ENCODE measurements around the gene PIGT. TPM values are rescaled to one million over a fixed set of nuclear protein-coding genes. Genes with fewer than 3 reads are reported as not detected.
A peak's percentile ranks its signal among the peaks of the same experiment; 100 is the strongest.

The PIGT gene
- total and polyA plus RNA-seq, 2 experiments from 2014 or later: 48.4 to 63.1 TPM

DNA sequence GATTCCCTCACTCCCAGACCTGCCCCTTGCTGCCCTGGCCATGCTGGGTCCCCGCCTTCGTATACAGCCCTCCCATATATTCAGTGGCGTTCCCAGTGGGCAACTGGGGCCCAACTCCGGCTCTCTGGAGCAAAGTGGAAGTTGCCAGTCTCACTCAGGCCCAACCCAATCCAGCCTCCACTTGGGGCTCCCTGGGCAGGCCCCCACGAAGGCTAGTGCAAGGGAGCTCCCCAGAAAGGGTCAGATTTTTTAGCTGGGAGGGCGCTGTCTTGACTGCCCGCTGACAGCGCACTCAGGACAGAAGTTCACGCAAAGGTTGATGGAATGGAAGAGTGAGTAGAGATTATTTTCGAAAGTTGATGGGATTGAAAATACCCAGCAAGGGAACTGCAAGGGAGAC is 43.7 kb upstream of the PIGT start:
- Histone ChIP-seq H3K27ac (ENCODE audit: low read depth) (no peak overlapping the region), H3K4me3 (peak overlapping the region; percentile 64; the same call in 1 of the 2 replicates), H3K4me2 (peak overlapping the region; percentile 75), H3F3A (replicated peaks; ENCODE audit: low read depth) (no peaks in the 10 kb centered on the region), H3K9me2 (ENCODE audit: insufficient read depth) (no peaks in the 10 kb centered on the region), H3K36me3 (ENCODE audit: insufficient read depth) (no peaks in the 10 kb centered on the region), H3K79me2 (replicated peaks; ENCODE audit: insufficient read depth) (no peaks in the 10 kb centered on the region), H3K27me3 (ENCODE audit: insufficient read depth) (peaks cover 18% of the 10 kb centered on the region), H4K20me1 (replicated peaks; ENCODE audit: insufficient read depth) (no peaks in the 10 kb centered on the region), H2AFZ (peak overlapping the region; percentile 64; the same call in 1 of the 2 replicates), H3K4me1 (ENCODE audit: insufficient read depth) (peaks cover 7% of the 10 kb centered on the region; the same call in 1 of the 2 replicates)
- TF ChIP-seq STAT1 (IDR thresholded peaks at IDR 0.05; ENCODE audit: unreplicated experiment) (no peak), EZH2 (IDR thresholded peaks at IDR 0.05; ENCODE audit: low read depth, unreplicated experiment) (no peak), ZNF114 (CRISPR knock-in tag; IDR thresholded peaks at IDR 0.05) (no peak), JUNB (IDR thresholded peaks at IDR 0.05; ENCODE audit: unreplicated experiment) (no peak), ZNF331 (CRISPR knock-in tag; IDR thresholded peaks at IDR 0.05; ENCODE audit: low read depth) (no peak), CREB1 (CRISPR knock-in tag; IDR thresholded peaks at IDR 0.05; ENCODE audit: low read depth) (no peak), NANOG (IDR thresholded peaks at IDR 0.05; ENCODE audit: borderline replicate concordance) (no peak), EZH2phosphoT487 (IDR thresholded peaks at IDR 0.05; ENCODE audit: unreplicated experiment) (no peak), POLR2AphosphoS5 (IDR thresholded peaks at IDR 0.05; ENCODE audit: low read depth) (no peak)
- TF ChIP-seq, protein P1, sequence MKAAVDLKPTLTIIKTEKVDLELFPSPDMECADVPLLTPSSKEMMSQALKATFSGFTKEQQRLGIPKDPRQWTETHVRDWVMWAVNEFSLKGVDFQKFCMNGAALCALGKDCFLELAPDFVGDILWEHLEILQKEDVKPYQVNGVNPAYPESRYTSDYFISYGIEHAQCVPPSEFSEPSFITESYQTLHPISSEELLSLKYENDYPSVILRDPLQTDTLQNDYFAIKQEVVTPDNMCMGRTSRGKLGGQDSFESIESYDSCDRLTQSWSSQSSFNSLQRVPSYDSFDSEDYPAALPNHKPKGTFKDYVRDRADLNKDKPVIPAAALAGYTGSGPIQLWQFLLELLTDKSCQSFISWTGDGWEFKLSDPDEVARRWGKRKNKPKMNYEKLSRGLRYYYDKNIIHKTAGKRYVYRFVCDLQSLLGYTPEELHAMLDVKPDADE (IDR thresholded peaks at IDR 0.05): no peak
- TF ChIP-seq, protein P2, sequence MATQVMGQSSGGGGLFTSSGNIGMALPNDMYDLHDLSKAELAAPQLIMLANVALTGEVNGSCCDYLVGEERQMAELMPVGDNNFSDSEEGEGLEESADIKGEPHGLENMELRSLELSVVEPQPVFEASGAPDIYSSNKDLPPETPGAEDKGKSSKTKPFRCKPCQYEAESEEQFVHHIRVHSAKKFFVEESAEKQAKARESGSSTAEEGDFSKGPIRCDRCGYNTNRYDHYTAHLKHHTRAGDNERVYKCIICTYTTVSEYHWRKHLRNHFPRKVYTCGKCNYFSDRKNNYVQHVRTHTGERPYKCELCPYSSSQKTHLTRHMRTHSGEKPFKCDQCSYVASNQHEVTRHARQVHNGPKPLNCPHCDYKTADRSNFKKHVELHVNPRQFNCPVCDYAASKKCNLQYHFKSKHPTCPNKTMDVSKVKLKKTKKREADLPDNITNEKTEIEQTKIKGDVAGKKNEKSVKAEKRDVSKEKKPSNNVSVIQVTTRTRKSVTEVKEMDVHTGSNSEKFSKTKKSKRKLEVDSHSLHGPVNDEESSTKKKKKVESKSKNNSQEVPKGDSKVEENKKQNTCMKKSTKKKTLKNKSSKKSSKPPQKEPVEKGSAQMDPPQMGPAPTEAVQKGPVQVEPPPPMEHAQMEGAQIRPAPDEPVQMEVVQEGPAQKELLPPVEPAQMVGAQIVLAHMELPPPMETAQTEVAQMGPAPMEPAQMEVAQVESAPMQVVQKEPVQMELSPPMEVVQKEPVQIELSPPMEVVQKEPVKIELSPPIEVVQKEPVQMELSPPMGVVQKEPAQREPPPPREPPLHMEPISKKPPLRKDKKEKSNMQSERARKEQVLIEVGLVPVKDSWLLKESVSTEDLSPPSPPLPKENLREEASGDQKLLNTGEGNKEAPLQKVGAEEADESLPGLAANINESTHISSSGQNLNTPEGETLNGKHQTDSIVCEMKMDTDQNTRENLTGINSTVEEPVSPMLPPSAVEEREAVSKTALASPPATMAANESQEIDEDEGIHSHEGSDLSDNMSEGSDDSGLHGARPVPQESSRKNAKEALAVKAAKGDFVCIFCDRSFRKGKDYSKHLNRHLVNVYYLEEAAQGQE (IDR thresholded peaks at IDR 0.05; ENCODE audit: unreplicated experiment): no peak
- TF ChIP-seq, protein P3, sequence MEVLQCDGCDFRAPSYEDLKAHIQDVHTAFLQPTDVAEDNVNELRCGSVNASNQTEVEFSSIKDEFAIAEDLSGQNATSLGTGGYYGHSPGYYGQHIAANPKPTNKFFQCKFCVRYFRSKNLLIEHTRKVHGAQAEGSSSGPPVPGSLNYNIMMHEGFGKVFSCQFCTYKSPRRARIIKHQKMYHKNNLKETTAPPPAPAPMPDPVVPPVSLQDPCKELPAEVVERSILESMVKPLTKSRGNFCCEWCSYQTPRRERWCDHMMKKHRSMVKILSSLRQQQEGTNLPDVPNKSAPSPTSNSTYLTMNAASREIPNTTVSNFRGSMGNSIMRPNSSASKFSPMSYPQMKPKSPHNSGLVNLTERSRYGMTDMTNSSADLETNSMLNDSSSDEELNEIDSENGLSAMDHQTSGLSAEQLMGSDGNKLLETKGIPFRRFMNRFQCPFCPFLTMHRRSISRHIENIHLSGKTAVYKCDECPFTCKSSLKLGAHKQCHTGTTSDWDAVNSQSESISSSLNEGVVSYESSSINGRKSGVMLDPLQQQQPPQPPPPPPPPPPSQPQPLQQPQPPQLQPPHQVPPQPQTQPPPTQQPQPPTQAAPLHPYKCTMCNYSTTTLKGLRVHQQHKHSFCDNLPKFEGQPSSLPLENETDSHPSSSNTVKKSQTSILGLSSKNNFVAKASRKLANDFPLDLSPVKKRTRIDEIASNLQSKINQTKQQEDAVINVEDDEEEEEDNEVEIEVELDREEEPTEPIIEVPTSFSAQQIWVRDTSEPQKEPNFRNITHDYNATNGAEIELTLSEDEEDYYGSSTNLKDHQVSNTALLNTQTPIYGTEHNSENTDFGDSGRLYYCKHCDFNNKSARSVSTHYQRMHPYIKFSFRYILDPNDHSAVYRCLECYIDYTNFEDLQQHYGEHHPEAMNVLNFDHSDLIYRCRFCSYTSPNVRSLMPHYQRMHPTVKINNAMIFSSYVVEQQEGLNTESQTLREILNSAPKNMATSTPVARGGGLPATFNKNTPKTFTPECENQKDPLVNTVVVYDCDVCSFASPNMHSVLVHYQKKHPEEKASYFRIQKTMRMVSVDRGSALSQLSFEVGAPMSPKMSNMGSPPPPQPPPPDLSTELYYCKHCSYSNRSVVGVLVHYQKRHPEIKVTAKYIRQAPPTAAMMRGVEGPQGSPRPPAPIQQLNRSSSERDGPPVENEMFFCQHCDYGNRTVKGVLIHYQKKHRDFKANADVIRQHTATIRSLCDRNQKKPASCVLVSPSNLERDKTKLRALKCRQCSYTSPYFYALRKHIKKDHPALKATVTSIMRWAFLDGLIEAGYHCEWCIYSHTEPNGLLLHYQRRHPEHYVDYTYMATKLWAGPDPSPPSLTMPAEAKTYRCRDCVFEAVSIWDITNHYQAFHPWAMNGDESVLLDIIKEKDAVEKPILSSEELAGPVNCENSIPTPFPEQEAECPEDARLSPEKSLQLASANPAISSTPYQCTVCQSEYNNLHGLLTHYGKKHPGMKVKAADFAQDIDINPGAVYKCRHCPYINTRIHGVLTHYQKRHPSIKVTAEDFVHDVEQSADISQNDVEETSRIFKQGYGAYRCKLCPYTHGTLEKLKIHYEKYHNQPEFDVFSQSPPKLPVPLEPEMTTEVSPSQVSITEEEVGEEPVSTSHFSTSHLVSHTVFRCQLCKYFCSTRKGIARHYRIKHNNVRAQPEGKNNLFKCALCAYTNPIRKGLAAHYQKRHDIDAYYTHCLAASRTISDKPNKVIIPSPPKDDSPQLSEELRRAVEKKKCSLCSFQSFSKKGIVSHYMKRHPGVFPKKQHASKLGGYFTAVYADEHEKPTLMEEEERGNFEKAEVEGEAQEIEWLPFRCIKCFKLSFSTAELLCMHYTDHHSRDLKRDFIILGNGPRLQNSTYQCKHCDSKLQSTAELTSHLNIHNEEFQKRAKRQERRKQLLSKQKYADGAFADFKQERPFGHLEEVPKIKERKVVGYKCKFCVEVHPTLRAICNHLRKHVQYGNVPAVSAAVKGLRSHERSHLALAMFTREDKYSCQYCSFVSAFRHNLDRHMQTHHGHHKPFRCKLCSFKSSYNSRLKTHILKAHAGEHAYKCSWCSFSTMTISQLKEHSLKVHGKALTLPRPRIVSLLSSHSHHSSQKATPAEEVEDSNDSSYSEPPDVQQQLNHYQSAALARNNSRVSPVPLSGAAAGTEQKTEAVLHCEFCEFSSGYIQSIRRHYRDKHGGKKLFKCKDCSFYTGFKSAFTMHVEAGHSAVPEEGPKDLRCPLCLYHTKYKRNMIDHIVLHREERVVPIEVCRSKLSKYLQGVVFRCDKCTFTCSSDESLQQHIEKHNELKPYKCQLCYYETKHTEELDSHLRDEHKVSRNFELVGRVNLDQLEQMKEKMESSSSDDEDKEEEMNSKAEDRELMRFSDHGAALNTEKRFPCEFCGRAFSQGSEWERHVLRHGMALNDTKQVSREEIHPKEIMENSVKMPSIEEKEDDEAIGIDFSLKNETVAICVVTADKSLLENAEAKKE (CRISPR knock-in tag; IDR thresholded peaks at IDR 0.05): no peak
- TF ChIP-seq, protein P4, sequence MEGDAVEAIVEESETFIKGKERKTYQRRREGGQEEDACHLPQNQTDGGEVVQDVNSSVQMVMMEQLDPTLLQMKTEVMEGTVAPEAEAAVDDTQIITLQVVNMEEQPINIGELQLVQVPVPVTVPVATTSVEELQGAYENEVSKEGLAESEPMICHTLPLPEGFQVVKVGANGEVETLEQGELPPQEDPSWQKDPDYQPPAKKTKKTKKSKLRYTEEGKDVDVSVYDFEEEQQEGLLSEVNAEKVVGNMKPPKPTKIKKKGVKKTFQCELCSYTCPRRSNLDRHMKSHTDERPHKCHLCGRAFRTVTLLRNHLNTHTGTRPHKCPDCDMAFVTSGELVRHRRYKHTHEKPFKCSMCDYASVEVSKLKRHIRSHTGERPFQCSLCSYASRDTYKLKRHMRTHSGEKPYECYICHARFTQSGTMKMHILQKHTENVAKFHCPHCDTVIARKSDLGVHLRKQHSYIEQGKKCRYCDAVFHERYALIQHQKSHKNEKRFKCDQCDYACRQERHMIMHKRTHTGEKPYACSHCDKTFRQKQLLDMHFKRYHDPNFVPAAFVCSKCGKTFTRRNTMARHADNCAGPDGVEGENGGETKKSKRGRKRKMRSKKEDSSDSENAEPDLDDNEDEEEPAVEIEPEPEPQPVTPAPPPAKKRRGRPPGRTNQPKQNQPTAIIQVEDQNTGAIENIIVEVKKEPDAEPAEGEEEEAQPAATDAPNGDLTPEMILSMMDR (conservative IDR thresholded peaks at IDR 0.05; ENCODE audit: low read depth in 2 of 2): no peak
- Mint-ChIP-seq H3K4me3 (peak overlapping the region; percentile 44), H3K27ac (no peak overlapping the region), H3K9me3 (no peaks in the 10 kb centered on the region), H3K27me3 (ENCODE audit: insufficient read depth, low read depth, poor library complexity) (peaks cover 9% of the 10 kb centered on the region), H3K36me3 (ENCODE audit: low read depth) (peaks cover 7% of the 10 kb centered on the region; the same call in 2 of the 3 replicates), H3K4me1 (peaks cover 10% of the 10 kb centered on the region)
- ATAC-seq (no peak), DNase-seq (ENCODE audit: low spot score) (no peak)

All from GM23338 (cell line).